ENCODE measurements around the gene RSPRY1.

DNA sequence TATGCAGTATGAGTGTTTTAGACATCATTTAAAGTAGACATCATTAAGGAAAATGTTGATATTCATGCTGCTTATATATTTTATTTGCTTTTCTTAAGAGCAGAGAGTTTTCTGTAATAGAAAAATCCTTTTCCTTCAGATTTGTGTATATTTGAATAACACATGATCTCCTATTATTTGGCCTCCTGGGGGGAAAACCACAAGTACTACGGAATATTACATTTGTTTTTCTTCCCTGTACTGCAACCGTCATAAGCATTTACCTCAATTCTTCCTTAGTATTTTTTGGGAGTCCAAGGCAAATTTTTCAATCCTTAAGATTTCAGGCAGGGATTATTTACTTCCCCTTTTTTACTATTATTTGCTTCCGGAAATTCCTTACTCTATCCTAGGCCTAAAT lies 6.0 kb downstream of the RSPRY1 start:
- no peak for TF ChIP-seq CTCF (IDR thresholded peaks at IDR 0.05; ENCODE audit: insufficient read depth, low read length)
- TF ChIP-seq POLR2AphosphoS5 (IDR thresholded peaks at IDR 0.05; ENCODE audit: low read depth), result no peak
- no peak for TF ChIP-seq GABPA (IDR thresholded peaks at IDR 0.05; ENCODE audit: low read depth)

Measured in HL-60 (cell line).